DOHH2 (cell line): ENCODE data around the gene PRPSAP1.

Experiments used
- H3F3A ChIP-seq: fragments of 200-600 bp; sonication (generic), shearing (Covaris generic); 2 replicates; pipeline ENCODE4 v1.6.0; 2016; ENCODE audit warnings: antibody characterized with exemption, mild to moderate bottlenecking; ENCODE audit not compliant: control insufficient read depth, insufficient read depth
- H3K27ac ChIP-seq: fragments of 200-600 bp; sonication (generic); 2 replicates; pipeline ENCODE4 v1.5.1; 2014; ENCODE audit warnings: low read depth, mild to moderate bottlenecking, low read length, moderate library complexity
- H3K27me3 ChIP-seq: fragments of 200-600 bp; sonication (generic); 2 replicates; pipeline ENCODE4 v1.6.1; 2014; ENCODE audit warnings: mild to moderate bottlenecking, low read length, mixed read lengths; ENCODE audit not compliant: control insufficient read depth
- H3K36me3 ChIP-seq: fragments of 200-600 bp; sonication (generic); 2 replicates; pipeline ENCODE4 v1.6.1; 2014; ENCODE audit warnings: mild to moderate bottlenecking, low read length, moderate library complexity, mixed read lengths; ENCODE audit not compliant: control insufficient read depth
- H3K4me1 ChIP-seq: fragments of 200-600 bp; sonication (generic); 2 replicates; pipeline ENCODE4 v1.6.1; 2014; ENCODE audit warnings: mild to moderate bottlenecking, low read length, mixed read lengths; ENCODE audit not compliant: control insufficient read depth
- H3K4me2 ChIP-seq: fragments of 200-600 bp; sonication (generic); 2 replicates; pipeline ENCODE4 v1.6.0; 2014; ENCODE audit warnings: mild to moderate bottlenecking, low read length, moderate library complexity
- H3K4me3 ChIP-seq: fragments of 200-600 bp; sonication (generic); 2 replicates; pipeline ENCODE4 v1.5.1; 2014; ENCODE audit warnings: mild to moderate bottlenecking, low read length, mixed read lengths
- H3K79me2 ChIP-seq: fragments of 200-600 bp; sonication (generic); 2 replicates; pipeline ENCODE4 v1.6.1; 2014; ENCODE audit warnings: mild to moderate bottlenecking, low read length, mixed read lengths; ENCODE audit not compliant: control insufficient read depth
- H3K9me2 ChIP-seq: fragments of 200-600 bp; sonication (generic); replicated peaks from 2 replicates; pipeline ENCODE4 v1.6.1; 2014; ENCODE audit warnings: mild to moderate bottlenecking, low read length, mixed read lengths; ENCODE audit not compliant: control insufficient read depth
- H3K9me3 ChIP-seq: fragments of 200-600 bp; sonication (generic); 2 replicates; pipeline ENCODE4 v1.6.1; 2014; ENCODE audit warnings: antibody characterized with exemption, low read length, mixed read lengths; ENCODE audit not compliant: control insufficient read depth, insufficient read depth
- H4K20me1 ChIP-seq: fragments of 200-600 bp; sonication (generic); 2 replicates; pipeline ENCODE4 v1.6.0; 2014; ENCODE audit warnings: low read depth, mild to moderate bottlenecking, antibody characterized with exemption, low read length, moderate library complexity; ENCODE audit not compliant: control insufficient read depth, insufficient read depth
- EZH2phosphoT487 ChIP-seq: fragments of 200-600 bp; sonication (generic); IDR thresholded peaks from 2 replicates; pipeline ENCODE4 v1.6.1; 2017; ENCODE audit warnings: borderline replicate concordance, mild to moderate bottlenecking, antibody characterized with exemption, low read length, moderate library complexity, mixed read lengths
- TF ChIP-seq, protein P1 (sequence below): fragments of 200-600 bp; sonication (generic); IDR thresholded peaks from one replicate; pipeline ENCODE4 v1.5.1; 2014; ENCODE audit warnings: antibody characterized with exemption, mild to moderate bottlenecking, low read depth, low read length; ENCODE audit not compliant: poor library complexity, severe bottlenecking

PRPSAP1 gene

GRCh38 chr17:76353599-76354316, at the start of gene PRPSAP1:
Gene PRPSAP1, minus strand, starts transcription at chr17:76353916. Its CDS starts 213 bp downstream, at chr17:76353703.
- H3K9me2 ChIP-seq: no peaks in the 10 kb centered on the region
- H3K27me3 ChIP-seq: no peaks in the 10 kb centered on the region
- H3K36me3 ChIP-seq: no peaks in the 10 kb centered on the region
- peaks cover 24% of the 10 kb centered on the region for H3K79me2 ChIP-seq
- peaks cover 31% of the 10 kb centered on the region for H3K4me1 ChIP-seq
- TF ChIP-seq, protein P1, sequence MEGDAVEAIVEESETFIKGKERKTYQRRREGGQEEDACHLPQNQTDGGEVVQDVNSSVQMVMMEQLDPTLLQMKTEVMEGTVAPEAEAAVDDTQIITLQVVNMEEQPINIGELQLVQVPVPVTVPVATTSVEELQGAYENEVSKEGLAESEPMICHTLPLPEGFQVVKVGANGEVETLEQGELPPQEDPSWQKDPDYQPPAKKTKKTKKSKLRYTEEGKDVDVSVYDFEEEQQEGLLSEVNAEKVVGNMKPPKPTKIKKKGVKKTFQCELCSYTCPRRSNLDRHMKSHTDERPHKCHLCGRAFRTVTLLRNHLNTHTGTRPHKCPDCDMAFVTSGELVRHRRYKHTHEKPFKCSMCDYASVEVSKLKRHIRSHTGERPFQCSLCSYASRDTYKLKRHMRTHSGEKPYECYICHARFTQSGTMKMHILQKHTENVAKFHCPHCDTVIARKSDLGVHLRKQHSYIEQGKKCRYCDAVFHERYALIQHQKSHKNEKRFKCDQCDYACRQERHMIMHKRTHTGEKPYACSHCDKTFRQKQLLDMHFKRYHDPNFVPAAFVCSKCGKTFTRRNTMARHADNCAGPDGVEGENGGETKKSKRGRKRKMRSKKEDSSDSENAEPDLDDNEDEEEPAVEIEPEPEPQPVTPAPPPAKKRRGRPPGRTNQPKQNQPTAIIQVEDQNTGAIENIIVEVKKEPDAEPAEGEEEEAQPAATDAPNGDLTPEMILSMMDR: no peak
- no peak for TF ChIP-seq EZH2phosphoT487
- no peaks in the 10 kb centered on the region for H3K9me3 ChIP-seq
- H3F3A ChIP-seq: peaks cover 3% of the 10 kb centered on the region
- H3K4me3 ChIP-seq: peak within 1 kb of the TSS; percentile 98
- no peaks in the 10 kb centered on the region for H4K20me1 ChIP-seq
- peak within 1 kb of the TSS; percentile 76 for H3K27ac ChIP-seq
- H3K4me2 ChIP-seq: peak within 1 kb of the TSS; percentile 95

- Histone ChIP-seq H3K4me2 (no peak overlapping the region), H3K79me2 (peaks cover 24% of the 10 kb centered on the region), H3K27me3 (no peaks in the 10 kb centered on the region), H3K36me3 (peaks cover 74% of the 10 kb centered on the region), H3K27ac (no peak overlapping the region), H3F3A (no peaks in the 10 kb centered on the region), H3K9me2 (no peaks in the 10 kb centered on the region), H3K9me3 (no peaks in the 10 kb centered on the region), H4K20me1 (peaks cover 8% of the 10 kb centered on the region; the same call in 1 of the 2 replicates), H3K4me1 (peaks cover 22% of the 10 kb centered on the region), H3K4me3 (no peak overlapping the region)
- TF ChIP-seq, protein P1: no peak
- TF ChIP-seq EZH2phosphoT487: no peak
Measured at GRCh38 chr17:76402711-76403110, 49.0 kb upstream of the PRPSAP1 start.

DNA sequence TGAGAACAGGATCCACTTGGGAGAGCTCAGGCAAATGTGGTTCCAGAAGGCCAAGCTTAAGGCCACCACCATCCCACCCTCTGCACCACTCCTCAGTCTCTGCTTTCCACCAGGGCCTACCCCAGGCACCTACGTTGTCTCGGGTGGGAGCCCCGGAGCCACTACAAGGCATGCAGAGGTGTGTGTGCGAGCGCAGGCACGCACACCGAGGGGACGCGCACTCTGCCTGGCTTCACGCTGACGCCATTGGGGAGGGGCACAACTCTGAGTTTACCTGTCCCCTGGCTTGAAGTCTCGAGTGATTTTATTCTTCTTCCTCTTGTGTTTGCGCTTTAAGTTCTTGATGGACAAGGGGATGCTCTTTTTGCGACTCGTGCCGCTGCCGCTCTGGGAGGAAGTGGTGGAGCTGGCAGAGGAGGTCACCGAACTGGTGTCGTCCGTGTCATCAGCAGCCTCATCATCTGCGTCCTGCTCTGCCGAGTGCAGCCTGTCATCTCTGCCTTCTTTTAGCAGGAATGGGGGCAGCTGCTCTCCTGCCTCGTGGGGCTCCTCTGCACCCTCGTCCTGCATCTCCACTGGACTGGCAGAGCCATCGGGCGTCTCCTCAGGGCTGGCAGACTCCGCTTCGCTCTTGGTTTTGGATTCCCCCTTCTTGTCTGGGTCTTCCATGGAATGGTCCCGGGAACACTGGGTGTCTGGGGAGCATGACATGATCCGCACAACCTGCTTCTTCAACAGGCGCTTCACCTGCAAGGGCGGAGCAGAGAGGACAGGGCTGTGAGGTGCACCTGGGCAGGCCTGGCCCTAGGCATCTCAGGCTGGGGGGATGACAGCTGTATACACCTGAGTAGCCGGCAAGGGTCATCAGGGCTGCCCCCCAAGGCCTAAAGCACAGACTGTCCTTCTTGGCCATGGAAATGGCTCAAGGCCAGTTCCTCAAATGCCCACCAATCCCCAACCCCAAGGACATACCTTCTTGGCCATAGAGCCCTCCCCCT, 45.8 kb upstream of the PRPSAP1 start:
- Histone ChIP-seq H3K36me3 (peaks cover 83% of the 10 kb centered on the region), H3K9me2 (no peaks in the 10 kb centered on the region), H3K27ac (no peak overlapping the region), H3K4me3 (no peak overlapping the region), H3K4me2 (no peak overlapping the region), H3F3A (no peaks in the 10 kb centered on the region), H3K4me1 (no peaks in the 10 kb centered on the region), H3K9me3 (no peaks in the 10 kb centered on the region), H4K20me1 (peaks cover 5% of the 10 kb centered on the region; the same call in 1 of the 2 replicates), H3K27me3 (no peaks in the 10 kb centered on the region), H3K79me2 (no peaks in the 10 kb centered on the region)
- TF ChIP-seq, protein P1: no peak
- no peak for TF ChIP-seq EZH2phosphoT487
